GM13977 (cell line): ENCODE data around the gene ARHGAP29.

ENCODE experiments used
- DNase-seq: peaks from one replicate; pipeline ENCODE4 v3.0.0; 2012; ENCODE audit warnings: low spot score
- in situ Hi-C: fragments of 300-500 bp; cut with MboI; formaldehyde crosslinking; loops from one replicate; pipeline ENCODE4 v1.12.0; 2022; ENCODE audit warnings: low sequenced_read_pairs, low pct_unique_long_range_greater_than_20kb, mixed read lengths, inconsistent platforms; ENCODE audit not compliant: unreplicated experiment
- TF ChIP-seq, protein P1 (sequence below): IDR thresholded peaks from 2 replicates; pipeline ENCODE4 v1.5.1; 2012; ENCODE audit warnings: mild to moderate bottlenecking, control low read depth; ENCODE audit not compliant: insufficient read depth; ENCODE audit errors: extremely low read depth, missing control alignments

The ARHGAP29 gene

DNA sequence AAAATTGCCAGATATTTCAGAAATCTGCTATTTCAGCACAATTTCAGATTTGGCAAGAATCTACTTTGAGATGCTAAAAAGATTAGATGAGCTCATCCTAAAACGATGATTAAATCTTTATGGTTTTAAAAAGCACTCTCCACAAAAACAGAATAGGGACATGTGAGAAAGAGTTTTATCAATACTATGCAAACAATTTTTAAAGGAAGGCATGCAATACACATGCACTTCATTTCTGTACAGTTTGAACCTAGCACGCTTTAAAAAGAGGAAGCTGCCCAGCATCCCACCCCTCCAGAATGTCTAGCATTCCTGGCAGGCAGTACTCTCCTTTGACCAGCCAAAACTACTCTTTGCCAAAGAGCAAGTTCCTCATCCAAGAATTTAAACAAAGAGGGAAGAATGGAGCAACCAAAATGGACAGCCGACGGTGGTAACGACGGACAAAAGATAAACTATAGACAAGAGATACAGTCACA is 1.3 kb downstream of the ARHGAP29 start:
- in situ Hi-C loops, result no loop called here
- TF ChIP-seq, protein P1, sequence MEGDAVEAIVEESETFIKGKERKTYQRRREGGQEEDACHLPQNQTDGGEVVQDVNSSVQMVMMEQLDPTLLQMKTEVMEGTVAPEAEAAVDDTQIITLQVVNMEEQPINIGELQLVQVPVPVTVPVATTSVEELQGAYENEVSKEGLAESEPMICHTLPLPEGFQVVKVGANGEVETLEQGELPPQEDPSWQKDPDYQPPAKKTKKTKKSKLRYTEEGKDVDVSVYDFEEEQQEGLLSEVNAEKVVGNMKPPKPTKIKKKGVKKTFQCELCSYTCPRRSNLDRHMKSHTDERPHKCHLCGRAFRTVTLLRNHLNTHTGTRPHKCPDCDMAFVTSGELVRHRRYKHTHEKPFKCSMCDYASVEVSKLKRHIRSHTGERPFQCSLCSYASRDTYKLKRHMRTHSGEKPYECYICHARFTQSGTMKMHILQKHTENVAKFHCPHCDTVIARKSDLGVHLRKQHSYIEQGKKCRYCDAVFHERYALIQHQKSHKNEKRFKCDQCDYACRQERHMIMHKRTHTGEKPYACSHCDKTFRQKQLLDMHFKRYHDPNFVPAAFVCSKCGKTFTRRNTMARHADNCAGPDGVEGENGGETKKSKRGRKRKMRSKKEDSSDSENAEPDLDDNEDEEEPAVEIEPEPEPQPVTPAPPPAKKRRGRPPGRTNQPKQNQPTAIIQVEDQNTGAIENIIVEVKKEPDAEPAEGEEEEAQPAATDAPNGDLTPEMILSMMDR, result no peak
- no peak for DNase-seq

DNA sequence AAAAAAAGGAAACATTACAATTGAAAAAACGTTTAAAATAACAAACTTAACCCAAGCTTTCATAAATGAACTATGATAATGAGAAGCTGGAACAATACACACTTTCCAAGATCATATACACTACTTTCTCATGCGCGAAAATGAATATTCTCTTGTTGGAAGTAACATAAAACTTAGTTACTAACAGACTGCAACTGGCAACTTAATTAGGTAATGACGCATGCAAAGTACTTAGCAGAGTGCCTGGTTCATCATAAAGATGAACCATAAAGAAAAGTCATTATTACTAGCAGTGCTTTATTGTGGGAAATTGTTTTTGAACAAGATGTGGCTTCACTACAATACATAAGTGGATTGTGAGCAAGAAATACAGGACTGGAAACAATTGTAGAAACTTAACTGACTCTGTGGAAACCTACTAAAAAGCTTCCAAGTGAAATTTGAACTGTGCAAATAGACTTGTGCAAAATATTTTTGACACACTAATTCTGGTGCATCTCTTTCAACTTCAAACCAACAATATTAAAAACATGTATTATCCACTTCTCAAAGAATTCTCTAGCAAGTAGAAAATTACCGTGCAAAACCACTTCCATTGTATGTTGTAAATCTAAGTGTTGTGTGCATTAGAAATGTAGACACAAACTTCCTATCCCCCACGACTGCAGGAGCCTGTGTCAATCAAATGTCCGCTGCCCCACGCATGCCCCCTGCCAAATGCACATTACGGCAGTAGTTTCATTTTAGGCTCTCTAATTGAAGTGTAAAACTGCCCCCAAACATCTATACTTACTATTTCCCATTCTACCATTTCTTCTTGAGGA is 2.0 kb downstream of the ARHGAP29 start:
- TF ChIP-seq, protein P1, result no peak
- no peak for DNase-seq
- in situ Hi-C loops, result no loop called here

- TF ChIP-seq, protein P1, result no peak
- no peak for DNase-seq
- in situ Hi-C loops, result no loop called here
Measured at GRCh38 chr1:94234615-94235014, 2.8 kb downstream of the ARHGAP29 start.

- TF ChIP-seq, protein P1, result no peak
- DNase-seq, result no peak
- in situ Hi-C loops, result no loop called here
Measured at GRCh38 chr1:94231746-94232145, 5.6 kb downstream of the ARHGAP29 start.

DNA sequence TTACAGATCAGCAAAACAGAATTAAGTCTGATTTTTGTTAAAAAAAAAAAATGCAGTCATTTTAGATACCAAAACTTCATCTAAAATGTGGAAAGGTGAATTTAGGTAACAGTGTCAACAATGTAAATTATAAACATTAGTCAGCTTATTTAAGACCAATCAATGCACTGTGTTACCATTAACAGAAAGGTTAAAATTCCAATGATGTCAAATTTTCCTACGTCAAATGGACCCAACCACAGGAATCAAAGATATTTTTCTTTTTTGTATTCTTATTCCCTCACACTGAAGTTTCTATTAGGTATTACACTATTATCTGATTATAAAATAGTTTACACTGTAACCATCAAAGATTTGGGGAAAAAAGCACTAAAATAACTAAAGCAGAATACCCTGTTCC is 6.5 kb downstream of the ARHGAP29 start:
- TF ChIP-seq, protein P1, result no peak
- in situ Hi-C loops, result no loop called here
- no peak for DNase-seq

- no peak for DNase-seq
- TF ChIP-seq, protein P1, result no peak
- in situ Hi-C loops, result no loop called here
Measured at GRCh38 chr1:94228640-94229375, 8.6 kb downstream of the ARHGAP29 start.
